Neuron (in vitro differentiated cells): ENCODE results near the gene SLC18A2.

Experiments
- H2AFZ ChIP-seq: one replicate; pipeline ENCODE4 v1.6.1; 2013; ENCODE audit warnings: low read depth, mild to moderate bottlenecking, inconsistent platforms, low read length, moderate library complexity
- H3K27me3 ChIP-seq: one replicate; pipeline ENCODE4 v1.6.1; 2013; ENCODE audit warnings: low read length; ENCODE audit not compliant: insufficient read depth
- H3K36me3 ChIP-seq: one replicate; pipeline ENCODE4 v1.6.1; 2013; ENCODE audit warnings: low read length; ENCODE audit not compliant: insufficient read depth
- H3K4me1 ChIP-seq: one replicate; pipeline ENCODE4 v1.6.1; 2013; ENCODE audit warnings: low read length; ENCODE audit not compliant: insufficient read depth
- H3K4me3 ChIP-seq: 2 replicates; pipeline ENCODE4 v1.5.1; 2013; ENCODE audit warnings: mild to moderate bottlenecking, low read length, moderate library complexity
- H3K9me3 ChIP-seq: one replicate; pipeline ENCODE4 v1.6.1; 2013; ENCODE audit warnings: low read length

SLC18A2 gene

GRCh38 chr10:117246997-117247671, 6.2 kb downstream of the SLC18A2 start:
- Histone ChIP-seq H2AFZ (no peak overlapping the region), H3K36me3 (no peaks in the 10 kb centered on the region), H3K9me3 (no peaks in the 10 kb centered on the region), H3K4me3 (no peak overlapping the region), H3K4me1 (peaks cover 8% of the 10 kb centered on the region), H3K27me3 (peaks cover 59% of the 10 kb centered on the region)

GRCh38 chr10:117248750-117249465, 8.0 kb downstream of the SLC18A2 start:
- H3K36me3 ChIP-seq, result no peaks in the 10 kb centered on the region
- no peak overlapping the region for H3K4me3 ChIP-seq
- no peak overlapping the region for H2AFZ ChIP-seq
- H3K4me1 ChIP-seq, result peaks cover 8% of the 10 kb centered on the region
- H3K27me3 ChIP-seq, result peaks cover 50% of the 10 kb centered on the region
- H3K9me3 ChIP-seq, result no peaks in the 10 kb centered on the region

- H3K4me1 ChIP-seq, result peaks cover 11% of the 10 kb centered on the region
Observed at GRCh38 chr10:117249493-117250093, 8.7 kb downstream of the SLC18A2 start.

GRCh38 chr10:117250411-117250810, 9.5 kb downstream of the SLC18A2 start:
- Histone ChIP-seq H3K9me3 (no peaks in the 10 kb centered on the region), H2AFZ (no peak overlapping the region), H3K27me3 (peaks cover 35% of the 10 kb centered on the region), H3K4me1 (peaks cover 17% of the 10 kb centered on the region), H3K4me3 (no peak overlapping the region), H3K36me3 (no peaks in the 10 kb centered on the region)

More at GRCh38 chr10:117249493-117250093, 8.7 kb downstream of the SLC18A2 start:
- no peak overlapping the region for H2AFZ ChIP-seq
- no peak overlapping the region for H3K4me3 ChIP-seq
- H3K9me3 ChIP-seq, result no peaks in the 10 kb centered on the region
- no peaks in the 10 kb centered on the region for H3K36me3 ChIP-seq
- H3K27me3 ChIP-seq, result peaks cover 44% of the 10 kb centered on the region

- no peaks in the 10 kb centered on the region for H3K9me3 ChIP-seq
- no peak overlapping the region for H2AFZ ChIP-seq
- H3K36me3 ChIP-seq, result no peaks in the 10 kb centered on the region
- H3K4me1 ChIP-seq, result peaks cover 17% of the 10 kb centered on the region
- no peak overlapping the region for H3K4me3 ChIP-seq
- peaks cover 15% of the 10 kb centered on the region for H3K27me3 ChIP-seq
Observed at GRCh38 chr10:117253908-117254307, 13.0 kb downstream of the SLC18A2 start.

- Histone ChIP-seq H3K9me3 (no peaks in the 10 kb centered on the region), H2AFZ (no peak overlapping the region), H3K4me1 (peaks cover 17% of the 10 kb centered on the region), H3K27me3 (peaks cover 15% of the 10 kb centered on the region), H3K4me3 (no peak overlapping the region), H3K36me3 (no peaks in the 10 kb centered on the region)
Observed at GRCh38 chr10:117254338-117254737, 13.4 kb downstream of the SLC18A2 start.

GRCh38 chr10:117254774-117255735, 14.1 kb downstream of the SLC18A2 start:
- Histone ChIP-seq H3K9me3 (no peaks in the 10 kb centered on the region), H3K4me3 (no peak overlapping the region), H3K4me1 (peaks cover 18% of the 10 kb centered on the region), H3K27me3 (peaks cover 8% of the 10 kb centered on the region), H3K36me3 (no peaks in the 10 kb centered on the region), H2AFZ (no peak overlapping the region)

GRCh38 chr10:117255835-117256460, 15.0 kb downstream of the SLC18A2 start:
- peaks cover 21% of the 10 kb centered on the region for H3K4me1 ChIP-seq
- no peaks in the 10 kb centered on the region for H3K27me3 ChIP-seq
- H3K9me3 ChIP-seq, result no peaks in the 10 kb centered on the region
- H2AFZ ChIP-seq, result no peak overlapping the region
- H3K4me3 ChIP-seq, result no peak overlapping the region
- H3K36me3 ChIP-seq, result no peaks in the 10 kb centered on the region

GRCh38 chr10:117256910-117257309, 16.0 kb downstream of the SLC18A2 start:
- H3K4me1 ChIP-seq, result peaks cover 13% of the 10 kb centered on the region
- H2AFZ ChIP-seq, result no peak overlapping the region
- H3K36me3 ChIP-seq, result no peaks in the 10 kb centered on the region
- no peaks in the 10 kb centered on the region for H3K9me3 ChIP-seq
- peaks cover 2% of the 10 kb centered on the region for H3K27me3 ChIP-seq
- H3K4me3 ChIP-seq, result no peak overlapping the region

GRCh38 chr10:117257721-117258120, 16.8 kb downstream of the SLC18A2 start:
- Histone ChIP-seq H3K4me3 (no peak overlapping the region), H2AFZ (no peak overlapping the region), H3K9me3 (no peaks in the 10 kb centered on the region), H3K27me3 (peaks cover 2% of the 10 kb centered on the region), H3K4me1 (peaks cover 13% of the 10 kb centered on the region), H3K36me3 (no peaks in the 10 kb centered on the region)

- H3K36me3 ChIP-seq, result no peaks in the 10 kb centered on the region
- peaks cover 13% of the 10 kb centered on the region for H3K4me1 ChIP-seq
- no peak overlapping the region for H3K4me3 ChIP-seq
- no peak overlapping the region for H2AFZ ChIP-seq
- H3K27me3 ChIP-seq, result peaks cover 2% of the 10 kb centered on the region
- H3K9me3 ChIP-seq, result no peaks in the 10 kb centered on the region
Observed at GRCh38 chr10:117259279-117259678, 18.4 kb downstream of the SLC18A2 start.

GRCh38 chr10:117260084-117260483, 19.2 kb downstream of the SLC18A2 start:
- Histone ChIP-seq H3K4me1 (peaks cover 6% of the 10 kb centered on the region), H2AFZ (no peak overlapping the region), H3K4me3 (no peak overlapping the region), H3K27me3 (peaks cover 2% of the 10 kb centered on the region), H3K9me3 (no peaks in the 10 kb centered on the region), H3K36me3 (no peaks in the 10 kb centered on the region)
